Keratinocyte (primary cell): ENCODE results near the gene TOM1L2.

Experiments
- CTCF ChIP-seq, 3 experiments: IDR thresholded peaks in 1 of 3; conservative IDR thresholded peaks in 1 of 3; optimal IDR thresholded peaks in 1 of 3; 2 replicates in 2 of 3; 3 replicates in 1 of 3; pipeline versions ENCODE3 to v1.5.1; 2011; ENCODE audit warnings: low read length in 3 of 3, mild to moderate bottlenecking in 3 of 3, moderate library complexity in 2 of 3, control low read depth in 1 of 3, inconsistent platforms in 1 of 3; ENCODE audit not compliant: insufficient read depth in 2 of 3; ENCODE audit errors: extremely low read depth in 1 of 3
- EZH2 ChIP-seq: IDR thresholded peaks from one replicate; pipeline ENCODE4 v1.6.1; 2012; ENCODE audit warnings: inconsistent platforms, mild to moderate bottlenecking, low read length, moderate library complexity

GRCh38 chr17:17899486-17899885 is 72.7 kb downstream of the TOM1L2 start:
- TF ChIP-seq EZH2 (no peak), CTCF (optimal IDR thresholded peaks at IDR 0.05 in 1 of 3, IDR thresholded peaks at IDR 0.05 in 1 of 3, conservative IDR thresholded peaks at IDR 0.05 in 1 of 3; ENCODE audit: extremely low read depth in 1 of 3, insufficient read depth in 2 of 3, low read length in 3 of 3) (no peak)
